ENCODE results near the gene ALPP.
"Not testable (repeated sequence)": the region's sequence is repeated elsewhere in the genome, so short reads cannot be mapped to it uniquely, and the experiment has no call there.

The ALPP gene

DNA sequence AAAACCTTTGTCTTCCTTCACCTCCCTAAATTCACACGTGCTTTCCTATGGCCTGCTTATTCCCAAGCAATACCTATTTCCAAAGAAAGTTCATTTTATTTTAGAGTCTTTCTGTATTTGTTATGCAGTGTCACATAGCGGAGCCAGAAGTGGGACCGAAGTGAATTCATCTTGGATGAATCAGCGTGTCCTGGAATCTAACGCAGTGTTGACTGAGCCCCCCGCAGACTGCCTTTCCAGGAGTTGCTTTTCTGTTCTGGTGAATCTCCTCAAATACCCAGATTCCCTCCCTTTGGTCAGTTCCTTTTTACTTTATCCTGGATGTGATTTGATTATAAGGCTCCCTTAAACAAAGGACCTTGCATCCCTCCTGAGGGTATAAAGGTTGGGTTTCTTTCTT is 10.8 kb downstream of the ALPP start:
- Histone ChIP-seq H2AFZ (ENCODE audit: low read depth) (no peak overlapping the region), H4K20me1 (ENCODE audit: insufficient read depth) (no peaks in the 10 kb centered on the region), H3K36me3 (ENCODE audit: insufficient read depth) (no peaks in the 10 kb centered on the region), H3K79me2 (ENCODE audit: insufficient read depth, low read depth) (no peaks in the 10 kb centered on the region), H3K4me1 (ENCODE audit: low read depth, poor library complexity, severe bottlenecking) (no peaks in the 10 kb centered on the region), H3K9ac (no peak overlapping the region), H3K27ac (no peak overlapping the region), H3K4me3 (IDR thresholded peaks at IDR 0.05; ENCODE audit: insufficient read depth, low read depth, low read length) (no peak overlapping the region), H3K27me3 (ENCODE audit: insufficient read depth, low read depth) (no peaks in the 10 kb centered on the region; the same call in 1 of the 2 replicates), H3K4me2 (no peak overlapping the region)
- TF ChIP-seq, protein P1, sequence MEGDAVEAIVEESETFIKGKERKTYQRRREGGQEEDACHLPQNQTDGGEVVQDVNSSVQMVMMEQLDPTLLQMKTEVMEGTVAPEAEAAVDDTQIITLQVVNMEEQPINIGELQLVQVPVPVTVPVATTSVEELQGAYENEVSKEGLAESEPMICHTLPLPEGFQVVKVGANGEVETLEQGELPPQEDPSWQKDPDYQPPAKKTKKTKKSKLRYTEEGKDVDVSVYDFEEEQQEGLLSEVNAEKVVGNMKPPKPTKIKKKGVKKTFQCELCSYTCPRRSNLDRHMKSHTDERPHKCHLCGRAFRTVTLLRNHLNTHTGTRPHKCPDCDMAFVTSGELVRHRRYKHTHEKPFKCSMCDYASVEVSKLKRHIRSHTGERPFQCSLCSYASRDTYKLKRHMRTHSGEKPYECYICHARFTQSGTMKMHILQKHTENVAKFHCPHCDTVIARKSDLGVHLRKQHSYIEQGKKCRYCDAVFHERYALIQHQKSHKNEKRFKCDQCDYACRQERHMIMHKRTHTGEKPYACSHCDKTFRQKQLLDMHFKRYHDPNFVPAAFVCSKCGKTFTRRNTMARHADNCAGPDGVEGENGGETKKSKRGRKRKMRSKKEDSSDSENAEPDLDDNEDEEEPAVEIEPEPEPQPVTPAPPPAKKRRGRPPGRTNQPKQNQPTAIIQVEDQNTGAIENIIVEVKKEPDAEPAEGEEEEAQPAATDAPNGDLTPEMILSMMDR (conservative IDR thresholded peaks at IDR 0.05; ENCODE audit: low read depth, low read length): no peak

DNA sequence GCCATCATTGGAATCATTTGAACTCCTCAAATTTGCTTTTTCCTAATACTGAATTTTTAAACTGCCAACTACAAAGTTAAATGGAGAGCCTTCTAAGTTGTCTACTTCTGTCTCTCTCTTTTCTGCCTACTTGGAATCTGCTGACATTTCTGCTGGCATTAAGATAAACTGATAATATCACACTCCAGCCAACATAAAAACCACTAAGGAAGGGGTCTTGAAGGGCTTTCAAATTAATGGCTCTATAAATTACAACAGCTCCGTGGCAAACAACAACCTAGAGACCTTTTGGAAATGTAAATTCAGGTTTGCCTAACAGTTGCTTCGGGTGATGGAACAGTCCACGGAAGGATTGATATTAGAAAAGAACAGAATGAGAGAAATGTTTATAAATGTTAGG is 12.1 kb downstream of the ALPP start:
- Histone ChIP-seq H3K27ac (no peak overlapping the region), H3K4me3 (IDR thresholded peaks at IDR 0.05; ENCODE audit: insufficient read depth, low read depth, low read length) (no peak overlapping the region), H3K4me2 (no peak overlapping the region), H3K9ac (no peak overlapping the region), H3K79me2 (ENCODE audit: insufficient read depth, low read depth) (no peaks in the 10 kb centered on the region), H3K27me3 (ENCODE audit: insufficient read depth, low read depth) (no peaks in the 10 kb centered on the region; the same call in 1 of the 2 replicates), H3K4me1 (ENCODE audit: low read depth, poor library complexity, severe bottlenecking) (no peaks in the 10 kb centered on the region), H2AFZ (ENCODE audit: low read depth) (no peak overlapping the region), H3K36me3 (ENCODE audit: insufficient read depth) (no peaks in the 10 kb centered on the region), H4K20me1 (ENCODE audit: insufficient read depth) (no peaks in the 10 kb centered on the region)
- TF ChIP-seq, protein P1 (conservative IDR thresholded peaks at IDR 0.05; ENCODE audit: low read depth, low read length): no peak

DNA sequence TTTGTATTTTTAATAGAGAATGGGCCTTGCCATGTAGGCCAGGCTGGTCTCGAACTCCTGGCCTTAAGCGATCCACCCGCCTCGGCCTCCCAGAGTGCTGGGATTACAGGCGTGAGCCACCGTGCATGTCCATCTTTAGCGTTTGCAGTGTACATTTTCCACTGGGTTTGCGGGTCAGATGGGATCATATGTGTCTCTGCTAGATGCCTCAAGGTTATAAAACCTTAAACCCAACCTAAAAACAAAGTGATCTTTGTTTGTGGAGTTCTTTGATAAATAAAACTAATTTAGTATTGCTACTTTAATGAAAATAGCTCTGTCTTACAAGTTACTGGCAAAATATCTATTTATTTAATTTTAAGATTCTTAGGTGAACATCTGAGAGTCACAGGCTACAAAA is 15.0 kb downstream of the ALPP start:
- H2AFZ ChIP-seq (ENCODE audit: low read depth): no peak overlapping the region
- no peaks in the 10 kb centered on the region for H3K36me3 ChIP-seq (ENCODE audit: insufficient read depth)
- H3K4me3 ChIP-seq (IDR thresholded peaks at IDR 0.05; ENCODE audit: insufficient read depth, low read depth, low read length): no peak overlapping the region
- H3K27me3 ChIP-seq (ENCODE audit: insufficient read depth, low read depth): no peaks in the 10 kb centered on the region
- no peak overlapping the region for H3K27ac ChIP-seq
- no peak overlapping the region for H3K9ac ChIP-seq
- H3K4me2 ChIP-seq: no peak overlapping the region
- TF ChIP-seq, protein P1 (conservative IDR thresholded peaks at IDR 0.05; ENCODE audit: low read depth, low read length): no peak
- H4K20me1 ChIP-seq (ENCODE audit: insufficient read depth): no peaks in the 10 kb centered on the region
- no peaks in the 10 kb centered on the region for H3K4me1 ChIP-seq (ENCODE audit: low read depth, poor library complexity, severe bottlenecking)
- H3K79me2 ChIP-seq (ENCODE audit: insufficient read depth, low read depth): no peaks in the 10 kb centered on the region

DNA sequence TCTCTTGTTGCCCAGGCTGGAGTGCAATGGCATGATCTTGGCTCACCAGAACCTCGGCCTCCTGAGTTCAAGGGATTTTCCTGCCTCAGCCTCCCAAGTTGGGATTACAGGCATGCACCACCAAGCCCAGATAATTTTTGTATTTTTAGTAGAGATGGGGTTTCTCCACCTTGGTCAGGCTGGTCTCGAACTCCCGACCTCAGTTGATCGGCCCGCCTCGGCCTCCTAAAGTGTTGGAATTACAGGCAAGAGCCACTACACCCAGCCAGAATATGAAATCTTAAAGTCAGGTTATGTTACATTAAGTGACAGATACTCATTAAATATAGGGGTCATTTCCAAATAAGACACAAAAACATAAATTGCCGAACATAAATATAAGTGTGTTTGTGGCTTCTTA is 15.9 kb downstream of the ALPP start:
- H3K4me1 ChIP-seq (ENCODE audit: low read depth, poor library complexity, severe bottlenecking); H3K79me2 ChIP-seq (ENCODE audit: insufficient read depth, low read depth); H3K36me3 ChIP-seq (ENCODE audit: insufficient read depth); H2AFZ ChIP-seq (ENCODE audit: low read depth); H3K4me3 ChIP-seq (IDR thresholded peaks at IDR 0.05; ENCODE audit: insufficient read depth, low read depth, low read length); H4K20me1 ChIP-seq (ENCODE audit: insufficient read depth); H3K27me3 ChIP-seq (ENCODE audit: insufficient read depth, low read depth); H3K4me2 ChIP-seq; H3K9ac ChIP-seq; H3K27ac ChIP-seq: not testable (repeated sequence)

DNA sequence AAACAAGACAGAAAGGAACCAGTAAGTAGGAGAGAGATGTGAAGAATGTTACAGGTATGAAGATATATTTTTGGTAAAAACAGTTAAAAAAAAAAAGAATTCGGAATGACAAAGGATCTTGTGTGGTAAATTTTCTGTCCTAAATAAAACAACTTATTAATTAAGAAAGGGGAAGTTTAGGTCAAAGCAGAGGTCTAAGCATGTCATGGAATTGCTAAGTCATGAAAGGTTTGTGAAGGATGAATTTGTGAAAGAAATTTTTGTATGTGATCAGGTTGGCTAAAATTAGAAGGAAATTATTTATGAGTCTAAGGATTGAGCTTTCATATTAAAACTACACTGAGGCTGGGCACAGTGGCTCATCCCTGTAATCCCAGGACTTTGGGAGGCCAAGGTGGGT is 17.0 kb downstream of the ALPP start:
- Histone ChIP-seq H3K79me2 (ENCODE audit: insufficient read depth, low read depth) (no peaks in the 10 kb centered on the region), H4K20me1 (ENCODE audit: insufficient read depth) (no peaks in the 10 kb centered on the region), H3K27me3 (ENCODE audit: insufficient read depth, low read depth) (no peaks in the 10 kb centered on the region), H3K4me1 (ENCODE audit: low read depth, poor library complexity, severe bottlenecking) (no peaks in the 10 kb centered on the region), H2AFZ (ENCODE audit: low read depth) (no peak overlapping the region), H3K36me3 (ENCODE audit: insufficient read depth) (no peaks in the 10 kb centered on the region), H3K4me3 (IDR thresholded peaks at IDR 0.05; ENCODE audit: insufficient read depth, low read depth, low read length) (no peak overlapping the region), H3K9ac (no peak overlapping the region), H3K4me2 (no peak overlapping the region), H3K27ac (no peak overlapping the region)
- TF ChIP-seq, protein P1 (conservative IDR thresholded peaks at IDR 0.05; ENCODE audit: low read depth, low read length): no peak

Data from KMS-11 (cell line).